DOHH2 (cell line): ENCODE results near the gene ALOX15B.
A peak's percentile ranks its signal among the peaks of the same experiment; 100 is the strongest.

ENCODE experiments used
- H3F3A ChIP-seq: fragments of 200-600 bp; sonication (generic), shearing (Covaris generic); 2 replicates; pipeline ENCODE4 v1.6.0; 2016; ENCODE audit warnings: antibody characterized with exemption, mild to moderate bottlenecking; ENCODE audit not compliant: control insufficient read depth, insufficient read depth
- H3K27ac ChIP-seq: fragments of 200-600 bp; sonication (generic); 2 replicates; pipeline ENCODE4 v1.5.1; 2014; ENCODE audit warnings: low read depth, mild to moderate bottlenecking, low read length, moderate library complexity
- H3K27me3 ChIP-seq: fragments of 200-600 bp; sonication (generic); 2 replicates; pipeline ENCODE4 v1.6.1; 2014; ENCODE audit warnings: mild to moderate bottlenecking, low read length, mixed read lengths; ENCODE audit not compliant: control insufficient read depth
- H3K36me3 ChIP-seq: fragments of 200-600 bp; sonication (generic); 2 replicates; pipeline ENCODE4 v1.6.1; 2014; ENCODE audit warnings: mild to moderate bottlenecking, low read length, moderate library complexity, mixed read lengths; ENCODE audit not compliant: control insufficient read depth
- H3K4me1 ChIP-seq: fragments of 200-600 bp; sonication (generic); 2 replicates; pipeline ENCODE4 v1.6.1; 2014; ENCODE audit warnings: mild to moderate bottlenecking, low read length, mixed read lengths; ENCODE audit not compliant: control insufficient read depth
- H3K4me2 ChIP-seq: fragments of 200-600 bp; sonication (generic); 2 replicates; pipeline ENCODE4 v1.6.0; 2014; ENCODE audit warnings: mild to moderate bottlenecking, low read length, moderate library complexity
- H3K4me3 ChIP-seq: fragments of 200-600 bp; sonication (generic); 2 replicates; pipeline ENCODE4 v1.5.1; 2014; ENCODE audit warnings: mild to moderate bottlenecking, low read length, mixed read lengths
- H3K79me2 ChIP-seq: fragments of 200-600 bp; sonication (generic); 2 replicates; pipeline ENCODE4 v1.6.1; 2014; ENCODE audit warnings: mild to moderate bottlenecking, low read length, mixed read lengths; ENCODE audit not compliant: control insufficient read depth
- H3K9me2 ChIP-seq: fragments of 200-600 bp; sonication (generic); replicated peaks from 2 replicates; pipeline ENCODE4 v1.6.1; 2014; ENCODE audit warnings: mild to moderate bottlenecking, low read length, mixed read lengths; ENCODE audit not compliant: control insufficient read depth
- H3K9me3 ChIP-seq: fragments of 200-600 bp; sonication (generic); 2 replicates; pipeline ENCODE4 v1.6.1; 2014; ENCODE audit warnings: antibody characterized with exemption, low read length, mixed read lengths; ENCODE audit not compliant: control insufficient read depth, insufficient read depth
- H4K20me1 ChIP-seq: fragments of 200-600 bp; sonication (generic); 2 replicates; pipeline ENCODE4 v1.6.0; 2014; ENCODE audit warnings: low read depth, mild to moderate bottlenecking, antibody characterized with exemption, low read length, moderate library complexity; ENCODE audit not compliant: control insufficient read depth, insufficient read depth
- CTCF ChIP-seq: fragments of 200-600 bp; sonication (generic); IDR thresholded peaks from one replicate; pipeline ENCODE4 v1.5.1; 2014; ENCODE audit warnings: antibody characterized with exemption, mild to moderate bottlenecking, low read depth, low read length; ENCODE audit not compliant: poor library complexity, severe bottlenecking
- EZH2phosphoT487 ChIP-seq: fragments of 200-600 bp; sonication (generic); IDR thresholded peaks from 2 replicates; pipeline ENCODE4 v1.6.1; 2017; ENCODE audit warnings: borderline replicate concordance, mild to moderate bottlenecking, antibody characterized with exemption, low read length, moderate library complexity, mixed read lengths

The ALOX15B gene

GRCh38 chr17:8041249-8041928 lies 2.5 kb downstream of the ALOX15B start:
- Histone ChIP-seq H3K9me2 (no peaks in the 10 kb centered on the region), H3K4me3 (no peak overlapping the region), H3F3A (no peaks in the 10 kb centered on the region), H3K36me3 (no peaks in the 10 kb centered on the region), H3K4me2 (no peak overlapping the region), H3K9me3 (no peaks in the 10 kb centered on the region), H4K20me1 (no peaks in the 10 kb centered on the region), H3K79me2 (no peaks in the 10 kb centered on the region), H3K27me3 (peaks cover 6% of the 10 kb centered on the region), H3K4me1 (no peaks in the 10 kb centered on the region), H3K27ac (no peak overlapping the region)
- TF ChIP-seq CTCF (peak; percentile 80), EZH2phosphoT487 (no peak)

DNA sequence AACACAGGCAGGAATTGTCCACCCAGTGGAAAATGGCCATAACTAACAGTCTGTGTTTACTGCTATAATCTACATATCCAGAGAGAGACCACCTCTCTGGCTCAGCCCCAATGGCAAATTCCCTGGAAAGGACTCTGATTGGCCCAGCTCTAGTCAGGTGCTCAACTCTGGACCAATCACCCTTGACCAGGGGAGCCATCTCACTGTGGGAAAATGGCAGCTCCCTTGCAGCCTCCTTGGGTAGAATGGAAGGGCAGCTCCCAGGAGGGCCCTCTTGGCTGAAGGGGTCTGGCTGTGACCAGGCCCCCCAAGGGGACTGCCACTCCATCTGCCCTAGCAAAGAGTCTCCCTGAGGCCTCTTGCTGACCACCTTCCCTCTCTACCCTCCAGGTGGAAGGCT lies 3.1 kb downstream of the ALOX15B start:
- TF ChIP-seq EZH2phosphoT487 (no peak), CTCF (no peak)
- Histone ChIP-seq H4K20me1 (no peaks in the 10 kb centered on the region), H3K4me1 (no peaks in the 10 kb centered on the region), H3K79me2 (no peaks in the 10 kb centered on the region), H3F3A (no peaks in the 10 kb centered on the region), H3K4me2 (no peak overlapping the region), H3K9me3 (no peaks in the 10 kb centered on the region), H3K9me2 (no peaks in the 10 kb centered on the region), H3K27ac (no peak overlapping the region), H3K36me3 (no peaks in the 10 kb centered on the region), H3K27me3 (peaks cover 6% of the 10 kb centered on the region), H3K4me3 (no peak overlapping the region)

GRCh38 chr17:8044819-8045810 lies 6.3 kb downstream of the ALOX15B start:
- no peaks in the 10 kb centered on the region for H3K79me2 ChIP-seq
- no peak overlapping the region for H3K4me3 ChIP-seq
- H3K9me3 ChIP-seq = no peaks in the 10 kb centered on the region
- H3K4me1 ChIP-seq = no peaks in the 10 kb centered on the region
- no peaks in the 10 kb centered on the region for H3K36me3 ChIP-seq
- H3K9me2 ChIP-seq = no peaks in the 10 kb centered on the region
- no peaks in the 10 kb centered on the region for H3F3A ChIP-seq
- no peak overlapping the region for H3K27ac ChIP-seq
- no peaks in the 10 kb centered on the region for H4K20me1 ChIP-seq
- H3K4me2 ChIP-seq = no peak overlapping the region
- H3K27me3 ChIP-seq = peaks cover 4% of the 10 kb centered on the region; the same call in 1 of the 2 replicates
- no peak for TF ChIP-seq CTCF
- TF ChIP-seq EZH2phosphoT487 = no peak
